HG03342 (cell line): Measurements from ENCODE around the gene URM1.
"Not testable (repeated sequence)": the region's sequence is repeated elsewhere in the genome, so short reads cannot be mapped to it uniquely, and the experiment has no call there.

ENCODE experiments used
- ATAC-seq: cut with Tn5 transposase; IDR thresholded peaks from one replicate; pipeline ENCODE4 v1.9.1; 2021; ENCODE audit warnings: mild to moderate bottlenecking, moderate library complexity; ENCODE audit not compliant: unreplicated experiment

The URM1 gene

DNA sequence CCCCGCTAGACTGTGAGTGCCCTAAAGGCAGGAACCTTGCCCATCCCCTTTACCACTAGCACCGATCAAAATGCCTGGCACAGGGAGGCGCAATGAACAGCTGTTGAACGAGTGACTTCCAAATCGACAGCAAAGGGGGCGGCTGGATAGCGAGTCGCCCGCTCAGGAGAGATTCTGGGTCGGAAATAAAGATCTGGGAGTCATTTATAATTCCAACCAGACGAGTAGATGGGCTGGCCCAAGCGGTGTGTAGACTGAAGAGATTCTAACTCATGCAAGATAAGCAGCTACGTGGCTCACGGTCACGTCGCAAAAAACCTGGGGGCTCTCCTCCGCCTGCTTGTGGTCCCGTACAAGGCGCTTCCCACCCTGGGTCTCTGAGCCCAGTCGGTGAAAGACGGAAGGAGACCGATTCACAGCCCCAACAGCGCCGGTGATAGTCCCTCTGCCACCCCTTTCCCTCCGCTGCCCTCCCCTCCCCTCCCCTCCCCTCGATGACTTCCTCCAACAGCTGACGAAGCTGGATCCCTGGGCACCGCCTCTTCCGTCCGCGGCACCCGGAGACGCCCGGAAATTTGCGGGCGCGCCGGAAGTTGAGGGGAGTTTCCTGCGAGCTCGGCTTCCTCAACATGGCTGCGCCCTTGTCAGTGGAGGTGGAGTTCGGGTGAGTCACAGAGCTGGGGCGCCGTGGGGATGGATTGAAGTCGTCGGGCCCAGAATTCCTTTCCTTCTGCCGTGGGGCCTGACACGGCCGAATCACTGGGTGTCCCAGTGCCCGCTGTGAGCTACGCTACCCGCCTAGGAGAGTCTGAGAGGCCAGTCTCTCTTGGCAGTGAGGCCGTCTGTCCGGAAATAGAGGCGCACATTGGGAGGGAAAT is at the start of gene URM1:
TSS of gene URM1 (plus strand) at position 623 of the 878 bp plus-strand sequence. CDS start at position 630, 7 bp downstream.
- ATAC-seq, result peak; percentile 93

DNA sequence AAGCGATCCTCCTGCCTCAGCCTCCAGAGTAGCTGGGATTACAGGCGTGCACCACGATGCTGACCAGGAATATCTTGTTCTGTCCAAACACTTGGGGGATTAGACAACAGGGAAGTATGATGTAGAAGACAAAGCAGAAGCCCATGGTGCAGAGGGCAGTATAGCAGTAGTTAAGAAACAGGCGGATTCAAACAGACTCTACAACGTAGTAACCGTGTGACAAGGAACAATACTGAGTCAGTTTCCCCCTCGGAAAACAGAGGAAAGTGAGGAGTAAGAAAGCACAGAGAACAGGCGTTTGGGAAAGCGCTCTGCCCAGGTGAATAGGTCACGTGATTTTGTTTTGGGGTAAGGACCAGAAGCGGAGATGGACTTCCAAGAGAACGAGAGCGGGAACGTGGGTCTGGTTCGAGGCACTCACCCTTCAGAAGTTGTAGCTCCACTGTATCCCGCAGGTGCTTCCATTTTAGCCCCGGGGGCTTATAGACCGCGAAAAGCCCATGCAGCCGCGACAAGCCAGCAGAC is 49.2 kb upstream of the URM1 start:
- ATAC-seq, result peak; percentile 4

DNA sequence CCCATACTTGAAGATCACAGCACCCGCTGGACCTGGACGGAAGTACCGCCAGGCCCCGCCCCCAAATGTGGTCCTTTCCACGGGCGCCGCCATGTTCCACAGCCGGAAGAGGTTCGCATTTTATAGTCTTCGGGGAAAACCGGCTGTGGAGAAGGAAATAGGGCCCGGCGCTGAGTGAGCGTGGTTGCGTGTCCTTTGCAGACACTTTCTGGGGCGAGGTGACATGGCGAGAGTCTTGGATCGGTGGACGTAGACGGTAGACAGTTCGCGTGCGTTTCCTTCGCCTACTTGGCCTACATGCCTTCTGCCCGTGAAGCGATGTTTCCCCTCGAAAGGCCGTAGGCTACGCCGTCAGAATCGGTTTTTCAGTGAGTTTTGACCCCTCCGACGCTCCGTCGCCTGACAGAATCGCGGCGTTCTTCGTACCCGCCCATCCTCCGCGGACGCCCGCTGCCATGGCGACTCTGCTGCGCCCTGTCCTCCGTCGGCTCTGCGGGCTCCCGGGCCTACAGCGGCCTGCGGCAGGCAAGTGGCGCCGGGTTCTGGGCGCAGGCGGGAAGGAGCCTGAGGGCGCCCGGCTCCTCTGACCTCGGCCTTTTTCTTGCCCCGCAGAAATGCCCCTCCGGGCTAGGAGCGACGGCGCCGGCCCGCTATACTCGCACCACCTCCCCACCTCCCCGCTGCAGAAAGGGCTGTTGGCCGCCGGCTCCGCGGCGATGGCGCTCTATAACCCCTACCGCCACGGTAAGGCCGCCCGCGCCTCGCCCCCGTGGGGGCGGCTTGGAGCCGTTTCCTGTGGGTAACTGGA is 48.6 kb upstream of the URM1 start, which contains the start of the genes COQ4 and TRUB2:
TSS of gene COQ4 (plus strand) at position 436 of the 808 bp plus-strand sequence. CDS start at position 456, 20 bp downstream.
TSS of gene TRUB2 (minus strand) at position 44 of the 808 bp plus-strand sequence. CDS start at position 5, 39 bp downstream.
- ATAC-seq, result peak; percentile 79

DNA sequence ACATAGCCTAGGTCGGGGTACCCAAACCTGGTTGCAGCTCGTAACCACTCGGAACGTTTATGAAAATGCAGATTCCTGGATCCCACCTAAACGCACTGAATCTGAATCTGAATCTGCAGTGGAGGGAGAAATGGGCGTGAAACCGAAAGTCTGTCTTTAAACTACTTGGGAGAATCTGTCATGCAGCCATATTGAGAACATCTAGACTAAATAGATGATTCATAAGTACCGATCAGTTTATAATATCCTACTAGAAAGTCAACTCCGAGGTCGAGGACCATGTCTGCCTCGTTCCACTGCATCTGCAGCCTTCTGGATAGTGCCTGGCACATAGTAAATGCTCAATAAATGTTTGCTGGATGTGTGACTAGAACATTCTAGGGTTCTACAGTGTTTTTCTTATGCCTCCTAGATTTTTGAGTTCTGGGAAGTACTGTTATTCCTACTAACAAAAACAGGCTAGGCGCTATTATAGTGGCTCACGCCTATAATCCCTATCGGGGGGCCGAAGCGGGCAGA is 47.9 kb upstream of the URM1 start:
- ATAC-seq, result no peak

DNA sequence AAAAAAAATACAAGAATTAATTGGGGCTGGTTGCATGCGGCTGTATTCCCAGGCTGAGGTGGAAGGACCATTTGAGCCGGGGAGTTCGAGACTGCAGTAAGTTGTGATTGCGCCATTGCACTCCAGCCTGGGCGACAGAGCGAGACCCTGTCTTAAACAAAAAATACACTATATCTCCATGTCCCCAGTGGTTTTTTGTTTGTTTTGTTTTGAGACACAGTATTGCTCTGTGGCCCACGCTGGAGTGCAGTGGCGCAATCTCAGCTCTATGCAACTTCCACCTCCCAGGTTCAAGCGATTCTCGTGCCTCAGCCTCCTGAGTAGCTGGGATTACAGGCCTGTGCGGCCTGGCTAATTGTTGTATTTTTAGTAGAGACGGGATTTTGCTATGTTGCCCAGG is 47.4 kb upstream of the URM1 start:
- no peak for ATAC-seq

DNA sequence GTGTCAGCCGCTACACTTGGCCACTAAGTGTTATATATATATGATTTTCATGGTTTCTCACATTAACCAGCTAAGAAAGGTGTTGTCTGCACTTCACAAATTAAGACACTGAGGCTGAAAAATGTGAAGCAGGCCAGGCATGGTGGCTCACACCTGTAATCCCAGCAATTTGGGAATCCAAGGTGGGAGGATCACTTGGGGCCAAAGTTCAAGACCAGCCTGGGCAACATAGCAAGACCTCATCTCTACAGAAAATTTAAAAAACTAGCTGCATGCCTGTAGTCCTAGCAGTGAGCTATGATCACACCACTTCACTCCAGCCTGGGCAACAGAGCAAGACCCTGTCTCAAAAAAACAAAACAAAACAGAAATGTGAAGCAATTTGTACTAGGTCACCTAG is 46.8 kb upstream of the URM1 start:
- no peak for ATAC-seq

DNA sequence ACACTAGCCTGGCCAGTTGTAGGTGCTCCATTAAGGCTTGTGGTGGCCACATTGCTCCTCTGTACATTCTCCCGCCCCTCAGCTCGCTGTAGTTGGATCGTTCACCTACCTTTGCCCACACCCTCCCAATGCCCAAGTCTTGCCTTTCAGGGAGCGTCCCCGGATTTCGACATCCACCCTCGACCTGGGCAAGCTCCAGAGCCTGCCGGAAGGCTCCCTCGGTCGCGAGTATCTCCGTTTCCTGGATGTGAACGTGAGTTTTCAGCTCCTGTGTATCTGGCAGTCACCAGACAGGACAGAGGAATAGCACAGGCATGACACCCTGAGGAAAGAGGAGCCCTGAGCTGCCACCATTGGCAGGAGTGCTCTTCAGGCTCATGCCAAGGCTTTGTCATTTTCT is 45.5 kb upstream of the URM1 start:
- ATAC-seq, result no peak

DNA sequence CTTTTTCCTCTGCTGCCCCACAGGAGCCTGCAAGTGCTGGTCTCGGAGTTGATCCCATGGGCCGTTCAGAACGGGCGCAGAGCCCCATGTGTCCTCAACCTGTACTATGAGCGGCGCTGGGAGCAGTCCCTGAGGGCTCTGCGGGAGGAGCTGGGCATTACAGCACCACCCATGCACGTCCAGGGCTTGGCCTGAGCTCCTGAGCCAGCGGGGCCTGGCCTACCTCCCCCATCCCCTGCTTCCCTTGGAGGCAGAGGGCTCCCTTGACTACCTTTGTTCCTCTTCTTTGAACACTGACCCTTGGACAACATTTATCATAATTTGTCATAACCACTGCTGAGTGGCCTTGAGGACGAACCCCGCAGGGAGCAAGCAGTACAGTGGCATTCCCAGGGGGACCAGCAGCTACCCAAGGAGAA is 37.7 kb upstream of the URM1 start:
- no peak for ATAC-seq

DNA sequence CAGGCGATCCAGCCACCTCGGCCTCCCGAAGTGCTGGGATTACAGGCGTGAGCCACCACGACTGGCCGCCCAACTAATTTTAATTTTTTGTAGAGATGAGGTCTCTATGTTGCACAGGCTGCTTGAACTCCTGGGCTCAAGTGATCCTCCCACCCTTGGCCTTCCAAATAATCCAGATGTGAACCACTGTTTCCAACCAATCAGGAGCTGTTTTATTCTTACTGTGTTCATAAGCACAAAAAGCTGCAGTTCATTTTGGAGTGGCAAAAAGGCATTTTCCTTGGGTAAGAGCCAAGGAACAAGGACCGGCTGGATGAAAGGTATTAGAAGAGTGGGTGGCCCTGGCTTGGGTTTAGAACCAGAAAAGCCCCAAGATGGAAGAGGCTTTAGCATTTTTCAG is 36.0 kb upstream of the URM1 start:
- no peak for ATAC-seq

DNA sequence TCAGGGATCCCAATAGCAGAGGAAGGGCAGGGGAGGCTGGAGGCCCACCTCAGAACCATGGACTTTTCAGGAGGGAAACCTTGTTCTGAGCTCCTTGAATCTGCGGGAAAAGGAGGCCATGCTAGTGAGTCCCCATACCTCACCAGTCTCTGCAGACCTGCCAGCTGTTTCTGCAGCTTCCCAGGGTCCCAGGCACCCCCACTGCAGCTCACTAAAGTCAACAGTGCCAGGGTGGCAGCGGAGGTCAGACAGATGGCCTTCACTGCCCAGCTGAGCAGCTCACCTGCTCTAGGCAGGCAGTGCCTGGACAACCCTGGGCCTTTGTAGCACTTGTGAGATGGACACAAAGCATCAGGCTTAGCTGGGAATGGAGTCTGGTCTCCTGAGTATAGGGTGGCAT is 35.3 kb upstream of the URM1 start:
- no peak for ATAC-seq

DNA sequence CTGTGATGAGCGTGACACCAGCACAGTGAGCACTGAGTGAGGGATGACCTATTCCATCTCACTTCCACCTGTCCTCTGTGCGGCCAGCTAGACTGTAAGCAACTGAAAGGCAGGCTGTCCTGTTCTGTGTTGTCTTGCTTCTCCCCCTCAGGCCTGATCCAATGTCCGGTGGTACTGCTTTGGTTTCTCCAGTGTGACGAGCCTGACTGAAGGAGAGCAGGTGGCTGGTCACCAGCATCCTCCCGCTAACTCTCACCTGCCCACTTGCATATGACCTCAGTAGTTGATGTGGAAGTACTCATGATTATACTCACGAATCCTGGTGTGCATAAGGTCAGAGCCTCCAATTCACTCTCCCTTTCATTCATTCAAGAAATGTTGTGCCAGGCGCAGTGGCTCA is 33.2 kb upstream of the URM1 start:
- ATAC-seq, result no peak

DNA sequence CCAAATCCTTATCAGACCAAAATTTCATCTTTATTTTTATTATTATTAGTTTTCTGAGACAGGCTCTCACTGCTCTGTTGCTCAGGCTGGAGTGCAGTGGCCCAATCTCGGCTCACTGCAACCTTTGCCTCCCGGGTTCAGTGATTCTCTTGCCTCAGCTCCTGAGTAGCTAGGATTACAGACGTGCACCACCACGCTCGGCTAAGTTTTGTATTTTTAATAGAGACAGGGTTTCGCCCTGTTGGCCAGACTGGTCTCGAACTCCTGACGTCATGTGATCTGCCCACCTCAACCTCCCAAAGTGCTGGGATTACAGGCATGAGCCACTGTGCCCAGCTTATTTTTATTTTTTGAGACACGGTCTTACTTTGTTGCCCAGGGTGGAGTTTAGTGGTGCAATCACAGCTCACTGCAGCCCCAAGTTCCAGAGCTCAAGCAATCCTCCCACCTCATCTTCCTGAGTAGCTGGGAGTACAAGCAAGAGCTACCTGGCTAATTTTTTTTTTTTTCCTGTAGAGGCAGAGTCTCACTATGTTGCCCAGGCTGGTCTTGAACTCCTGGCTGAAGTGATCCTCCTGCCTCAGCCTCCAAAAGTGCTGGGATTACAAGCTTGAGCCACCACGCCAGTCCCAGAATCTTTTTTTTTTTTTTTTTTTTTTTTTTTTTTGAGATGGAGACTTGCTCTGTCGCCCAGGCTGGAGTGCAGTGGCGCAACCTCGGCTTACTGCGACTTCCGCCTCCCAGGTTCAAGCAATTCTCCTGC is 32.1 kb upstream of the URM1 start:
- not testable (repeated sequence) for ATAC-seq

DNA sequence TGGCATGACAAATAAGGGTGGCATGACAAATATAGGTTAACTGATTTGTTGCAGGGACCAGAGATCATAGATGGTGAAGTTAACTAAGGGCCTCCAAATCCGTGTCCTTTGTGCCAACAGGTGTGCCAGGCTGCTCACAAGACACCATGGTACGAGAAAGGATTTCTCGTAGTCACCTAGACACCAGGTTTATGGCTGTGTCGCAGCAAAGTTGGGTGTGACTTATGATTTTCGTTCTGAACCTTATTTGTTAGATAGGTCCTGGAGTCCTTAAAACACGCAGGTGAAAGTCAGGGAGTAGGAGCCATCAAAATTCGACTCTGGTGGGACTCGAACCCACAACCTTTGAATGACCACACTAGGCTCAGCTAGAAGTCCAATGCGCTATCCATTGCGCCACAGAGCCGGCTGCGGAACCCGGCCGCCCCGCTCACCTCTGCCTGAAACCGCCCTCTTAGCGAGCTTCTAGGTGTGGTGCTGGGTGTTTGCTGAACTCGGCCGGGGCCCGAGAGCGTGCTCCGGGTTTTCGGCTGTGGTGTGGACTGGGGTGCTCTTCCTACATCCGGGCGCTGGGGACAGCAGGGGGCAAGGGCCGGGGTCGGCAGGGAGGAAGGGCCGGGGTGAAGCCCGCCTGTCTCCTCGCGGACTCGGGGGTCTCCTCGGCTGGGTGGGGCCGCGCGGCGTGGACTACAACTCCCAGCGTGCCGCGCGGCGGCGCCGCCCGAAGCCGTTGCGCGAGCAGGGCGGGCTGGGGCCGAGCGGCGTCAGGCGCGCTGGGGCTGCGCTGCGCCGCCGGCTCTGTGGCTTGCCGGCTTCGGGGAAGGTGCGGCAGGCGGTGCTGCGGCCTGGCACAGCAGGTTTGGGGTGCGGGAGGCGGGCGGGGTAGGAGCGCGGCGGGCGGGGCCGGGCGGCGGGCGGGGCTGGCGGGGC is 31.1 kb upstream of the URM1 start, which contains the start of gene SLC27A4:
TSS of gene SLC27A4 (plus strand) at position 767 of the 930 bp plus-strand sequence. CDS start 2,606 bp downstream, outside the sequence.
- ATAC-seq, result peak; percentile 77

DNA sequence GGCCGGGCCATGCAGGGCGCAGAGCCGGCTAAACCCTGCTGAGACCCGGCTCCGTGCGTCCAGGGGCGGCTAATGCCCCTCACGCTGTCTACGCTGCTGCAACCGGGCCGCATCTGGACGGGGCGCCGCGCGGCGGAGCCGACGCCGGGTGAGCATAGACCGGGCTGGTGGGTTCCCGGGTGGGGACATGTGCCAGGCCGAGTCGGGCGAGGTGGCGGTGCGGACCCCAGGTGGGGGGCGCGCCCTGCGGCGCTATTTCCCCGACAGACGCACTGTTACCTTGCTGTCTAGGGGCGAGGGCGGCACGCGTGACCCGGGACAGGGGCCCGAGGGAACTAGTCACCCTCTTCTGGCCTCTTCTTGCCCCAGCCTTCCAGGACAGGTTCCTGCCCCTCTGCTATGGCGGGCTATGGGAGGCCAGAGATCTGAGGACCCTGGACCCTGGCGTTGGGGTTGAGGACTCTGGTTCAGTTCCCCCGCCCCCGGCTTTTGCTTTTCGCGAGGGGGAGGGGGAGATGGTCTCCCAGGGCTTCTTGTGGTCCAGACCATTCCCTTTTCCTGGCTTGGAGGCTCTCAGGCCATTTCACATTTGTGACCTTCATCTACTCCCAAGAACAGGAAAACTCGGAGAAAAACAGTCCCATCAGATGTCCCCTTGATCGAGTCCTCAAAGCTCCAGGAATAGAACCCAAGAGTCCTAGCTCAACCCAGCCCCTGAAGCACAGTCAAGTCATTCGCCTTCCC is 30.3 kb upstream of the URM1 start:
- ATAC-seq, result peak; percentile 14

DNA sequence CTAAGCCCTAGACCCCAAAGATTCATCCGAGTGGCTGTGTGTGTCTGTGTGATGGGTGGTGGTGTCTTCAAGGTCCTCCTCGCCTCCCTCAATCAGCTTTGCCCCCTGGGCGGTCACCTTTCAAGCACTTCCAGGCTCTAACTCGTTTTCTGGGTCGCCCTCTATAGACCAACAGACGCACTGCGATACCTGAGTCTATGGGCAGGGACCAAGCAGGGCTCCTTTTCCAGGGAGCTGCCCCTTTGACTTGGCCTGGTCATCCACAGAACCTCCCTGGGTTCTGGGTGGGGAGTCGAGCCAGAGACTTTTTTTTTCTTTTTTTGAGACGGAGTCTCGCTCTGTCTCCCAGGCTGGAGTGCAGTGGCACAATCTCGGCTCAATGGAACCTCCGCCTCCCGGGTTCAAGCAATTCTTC is 29.7 kb upstream of the URM1 start:
- ATAC-seq, result no peak

DNA sequence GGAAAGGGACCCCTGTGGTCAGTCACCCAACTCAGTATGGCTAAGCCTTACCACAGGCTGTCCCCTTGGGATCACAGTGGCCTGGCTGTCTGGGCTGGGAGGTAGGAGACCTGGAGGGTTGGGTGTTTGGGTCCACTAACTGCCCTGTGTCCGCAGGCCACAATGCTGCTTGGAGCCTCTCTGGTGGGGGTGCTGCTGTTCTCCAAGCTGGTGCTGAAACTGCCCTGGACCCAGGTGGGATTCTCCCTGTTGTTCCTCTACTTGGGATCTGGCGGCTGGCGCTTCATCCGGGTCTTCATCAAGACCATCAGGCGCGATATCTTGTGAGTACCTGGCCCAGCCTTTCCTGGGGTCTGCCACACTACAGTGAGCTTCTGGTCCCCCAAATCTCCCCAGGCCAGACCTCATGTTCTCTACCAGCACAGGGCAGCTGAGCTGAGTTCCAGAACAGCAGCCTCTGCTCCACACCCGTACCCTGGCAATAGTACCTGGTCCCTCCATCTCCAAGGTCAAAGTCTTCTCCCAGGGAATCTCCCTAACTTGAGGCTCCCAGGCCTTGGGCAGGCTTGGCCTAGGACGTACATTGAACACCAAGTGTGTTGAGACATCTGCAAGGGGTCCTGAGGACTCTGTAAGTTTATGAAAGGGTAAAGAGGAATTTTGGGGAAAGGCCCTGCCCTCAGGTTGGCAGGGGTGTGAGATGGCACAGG is 28.0 kb upstream of the URM1 start:
- no peak for ATAC-seq

DNA sequence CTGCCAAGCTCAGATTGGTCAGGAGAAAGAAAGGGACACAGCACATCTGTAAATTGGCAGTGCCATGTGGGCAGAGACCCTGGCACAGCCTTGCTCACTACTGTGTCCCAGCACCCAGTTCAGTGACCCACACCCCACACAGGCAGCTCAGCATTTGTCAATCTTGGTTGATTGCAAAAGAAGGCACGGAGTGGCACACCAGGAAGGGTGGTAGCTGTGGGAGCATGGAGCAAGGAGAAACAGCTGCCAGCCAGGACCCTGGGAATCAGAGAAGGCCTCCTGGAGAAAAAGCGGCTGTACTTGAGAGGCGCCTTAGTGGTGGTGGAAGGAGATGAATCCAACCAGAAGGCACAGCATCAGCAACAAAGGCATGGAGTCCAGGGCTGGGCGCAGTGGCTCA is 27.3 kb upstream of the URM1 start:
- no peak for ATAC-seq
